Sigmoid colon (tissue), 7 donors: ENCODE measurements around the gene PDE4A. TPM values are rescaled to one million over a fixed set of nuclear protein-coding genes. Genes with fewer than 3 reads are reported as not detected.
A peak's percentile ranks its signal among the peaks of the same experiment; 100 is the strongest.

Experiments
- DNase-seq: peaks from one replicate; pipeline ENCODE4 v3.0.0-alpha.2; 2019
- H3K27ac ChIP-seq, 4 donors: fragments of 200-600 bp; sonication (generic); one replicate each; pipeline ENCODE4 v1.5.1; 2016 to 2019; ENCODE audit warnings: mild to moderate bottlenecking in 1 of 4
- H3K27me3 ChIP-seq, 3 donors: fragments of 200-600 bp; sonication (generic); one replicate each; pipeline ENCODE4 v1.5.1; 2019; ENCODE audit warnings: mild to moderate bottlenecking in 1 of 3
- H3K36me3 ChIP-seq, 4 donors: fragments of 200-600 bp; sonication (generic); one replicate each; pipeline ENCODE4 v1.5.1; 2016 to 2019
- H3K4me1 ChIP-seq, 4 donors: fragments of 200-600 bp; sonication (generic); one replicate each; pipeline ENCODE4 v1.5.1; 2017 to 2019
- H3K4me3 ChIP-seq, 4 donors: fragments of 200-600 bp; sonication (generic); one replicate each; pipeline ENCODE4 v1.5.1; 2017 to 2019; ENCODE audit warnings: mild to moderate bottlenecking in 2 of 4, moderate library complexity in 1 of 4
- H3K9me3 ChIP-seq, 4 donors: fragments of 200-600 bp in 3 of 4; sonication (generic) in 3 of 4; one replicate each; pipeline versions ENCODE4 v1.5.1 to v1.6.1; 2013 to 2019
- CTCF ChIP-seq, 4 experiments: fragments of 450-650 bp in 3 of 4; fragments of 200-600 bp in 1 of 4; IDR thresholded peaks; one replicate each; pipeline ENCODE4 v1.5.1; 2016 to 2019; ENCODE audit warnings: antibody characterized with exemption in 4 of 4, mild to moderate bottlenecking in 3 of 4, moderate library complexity in 2 of 4
- EP300 ChIP-seq, 4 donors: sonication (generic); formaldehyde crosslinking; IDR thresholded peaks; one replicate each; pipeline ENCODE4 v1.6.1; 2017; ENCODE audit warnings: antibody characterized with exemption in 4 of 4
- POLR2A ChIP-seq, 2 donors: fragments of 450-650 bp; IDR thresholded peaks; one replicate each; pipeline ENCODE4 v1.6.1; 2016; ENCODE audit warnings: antibody characterized with exemption in 2 of 2, mild to moderate bottlenecking in 2 of 2, moderate library complexity in 2 of 2
- POLR2AphosphoS5 ChIP-seq, 4 donors: sonication (generic); formaldehyde crosslinking; IDR thresholded peaks; one replicate each; pipeline ENCODE4 v1.6.1; 2017; ENCODE audit warnings: antibody characterized with exemption in 4 of 4
- WGBS, 2 donors: extraction: QIAGEN DNeasy Blood & Tissue Kit; methylation state at CpG; one replicate each; pipeline ENCODE4 v1.1.7; 2013; 5-methylcytosine and 5-hydroxymethylcytosine counted together
- intact Hi-C: fragments of 100-400 bp; cut with DNase I; formaldehyde crosslinking; loops from one replicate; pipeline ENCODE4 v1.15.1; 2023
- polyA plus RNA-seq, 3 donors: library from polyadenylated mRNA; stranded (reverse); fragments of 200-250 nt; gene quantifications; one replicate each; pipeline ENCODE4 v1.2.3, GENCODE V29; 2013
- total RNA-seq, 4 donors: library from RNA; depleted of rRNA; stranded (reverse); fragments of >200 nt; gene quantifications; one replicate each; pipeline ENCODE4 v1.1.0, GENCODE V29; 2016
- donor health status: healthy with polysubstance abuse.
- donor health status: Bipolar disorder and iron deficiency.
- donor health status: healthy.

Gene PDE4A
- total and polyA plus RNA-seq, 7 donors = 4.2 to 14.7 (median 7.6) TPM

- DNase-seq = no peak
- Histone ChIP-seq H3K4me1 (peaks cover 0 to 15% (median 12%) of the 10 kb centered on the region in 4 donors), H3K27ac (no peak overlapping the region), H3K9me3 (no peaks in the 10 kb centered on the region), H3K36me3 (no peaks in the 10 kb centered on the region), H3K27me3 (peaks cover 0 to 3% (median 0%) of the 10 kb centered on the region in 3 donors), H3K4me3 (no peak overlapping the region)
- 56 to 60% methylated on average over 6 of the region's 6 CpGs for WGBS, 2 donors
- intact Hi-C loops = loop anchor here (5.0 kb wide), 1 partner anchor 43 kb away; no protein-coding TSS in a partner anchor
- no peak for TF ChIP-seq POLR2A (IDR thresholded peaks at IDR 0.05)
- TF ChIP-seq POLR2AphosphoS5 (IDR thresholded peaks at IDR 0.05) = no peak
- no peak for TF ChIP-seq CTCF (IDR thresholded peaks at IDR 0.05)
- no peak for TF ChIP-seq EP300 (IDR thresholded peaks at IDR 0.05)
Measured at GRCh38 chr19:10474962-10475451, 54.7 kb downstream of the PDE4A start.

- 14 to 38% methylated on average over 5 of the region's 5 CpGs for WGBS, 2 donors
- H3K9me3 ChIP-seq = no peaks in the 10 kb centered on the region
- no peak overlapping the region for H3K27ac ChIP-seq
- H3K4me1 ChIP-seq = peaks cover 0 to 15% (median 12%) of the 10 kb centered on the region in 4 donors
- DNase-seq = no peak
- no peaks in the 10 kb centered on the region for H3K27me3 ChIP-seq
- peak overlapping the region in 3 of 4 donors; percentile 40 to 54 (median 42) for H3K4me3 ChIP-seq
- TF ChIP-seq EP300 (IDR thresholded peaks at IDR 0.05) (no peak), POLR2AphosphoS5 (IDR thresholded peaks at IDR 0.05) (no peak), CTCF (IDR thresholded peaks at IDR 0.05) (no peak), POLR2A (IDR thresholded peaks at IDR 0.05) (no peak)
- no peaks in the 10 kb centered on the region for H3K36me3 ChIP-seq
- intact Hi-C loops = loop anchor here (5.0 kb wide), 1 partner anchor 46 kb away; no protein-coding TSS in a partner anchor
Measured at GRCh38 chr19:10478476-10478875, 58.1 kb downstream of the PDE4A start.

GRCh38 chr19:10478903-10479384 lies 58.6 kb downstream of the PDE4A start:
- Histone ChIP-seq H3K4me3 (peak overlapping the region; percentile 27 to 54 (median 41)), H3K4me1 (peaks cover 0 to 15% (median 12%) of the 10 kb centered on the region in 4 donors), H3K36me3 (no peaks in the 10 kb centered on the region), H3K27ac (peak overlapping the region; percentile 9 to 62 (median 38)), H3K9me3 (no peaks in the 10 kb centered on the region), H3K27me3 (no peaks in the 10 kb centered on the region)
- peak; percentile 98 for DNase-seq
- intact Hi-C loops = loop anchor here (1.0 to 5.0 kb wide), 2 partner anchors 23 to 47 kb away; no protein-coding TSS in a partner anchor
- 3 to 5% methylated on average over 36 of the region's 36 CpGs for WGBS, 2 donors
- TF ChIP-seq EP300 (IDR thresholded peaks at IDR 0.05) (no peak), POLR2AphosphoS5 (IDR thresholded peaks at IDR 0.05) (peak; percentile 16 to 69 (median 45)), CTCF (IDR thresholded peaks at IDR 0.05) (peak in 3 of 4 experiments; percentile 6 to 86 (median 16)), POLR2A (IDR thresholded peaks at IDR 0.05) (no peak)

GRCh38 chr19:10486551-10486950 lies 66.2 kb downstream of the PDE4A start:
- TF ChIP-seq EP300 (IDR thresholded peaks at IDR 0.05) (no peak), CTCF (IDR thresholded peaks at IDR 0.05) (no peak), POLR2A (IDR thresholded peaks at IDR 0.05) (no peak), POLR2AphosphoS5 (IDR thresholded peaks at IDR 0.05) (no peak)
- Histone ChIP-seq H3K27ac (no peak overlapping the region), H3K4me3 (no peak overlapping the region), H3K4me1 (no peaks in the 10 kb centered on the region), H3K36me3 (peaks cover 31 to 72% (median 42%) of the 10 kb centered on the region in 4 donors), H3K9me3 (no peaks in the 10 kb centered on the region), H3K27me3 (no peaks in the 10 kb centered on the region)
- intact Hi-C loops = no loop called here
- DNase-seq = no peak
- WGBS, 2 donors = 62 to 85% methylated on average over 13 of the region's 13 CpGs
